Peyer's patch (tissue), 4 donors: Measurements from ENCODE around the gene OR6C70.

Experiments used
- CTCF ChIP-seq, 6 experiments: fragments of 450-650 bp in 4 of 6; fragments of 200-600 bp in 2 of 6; sonication (generic) in 1 of 6; IDR thresholded peaks; one replicate each; pipeline ENCODE4 v1.5.1; 2017 to 2019; ENCODE audit warnings: antibody characterized with exemption in 6 of 6, mild to moderate bottlenecking in 3 of 6, moderate library complexity in 1 of 6
- POLR2A ChIP-seq, 2 donors: fragments of 450-650 bp; IDR thresholded peaks; one replicate each; pipeline ENCODE4 v1.5.1; 2017; ENCODE audit warnings: antibody characterized with exemption in 2 of 2, mild to moderate bottlenecking in 2 of 2, moderate library complexity in 2 of 2

- TF ChIP-seq CTCF (IDR thresholded peaks at IDR 0.05) = no peak
- TF ChIP-seq POLR2A (IDR thresholded peaks at IDR 0.05) = no peak
Measured at GRCh38 chr12:55428331-55429243, 41.4 kb downstream of the OR6C70 start.
